CD4-positive, alpha-beta T cell treated with Interleukin-12 subunit alpha and Interleukin-12 subunit beta, for 1 hour (primary cell): ENCODE data around the gene CAMSAP3.
A peak's percentile ranks its signal among the peaks of the same experiment; 100 is the strongest.

Source experiments
- DNase-seq: peaks from one replicate; pipeline ENCODE4 v3.0.0-alpha.2; 2020

Gene CAMSAP3

DNA sequence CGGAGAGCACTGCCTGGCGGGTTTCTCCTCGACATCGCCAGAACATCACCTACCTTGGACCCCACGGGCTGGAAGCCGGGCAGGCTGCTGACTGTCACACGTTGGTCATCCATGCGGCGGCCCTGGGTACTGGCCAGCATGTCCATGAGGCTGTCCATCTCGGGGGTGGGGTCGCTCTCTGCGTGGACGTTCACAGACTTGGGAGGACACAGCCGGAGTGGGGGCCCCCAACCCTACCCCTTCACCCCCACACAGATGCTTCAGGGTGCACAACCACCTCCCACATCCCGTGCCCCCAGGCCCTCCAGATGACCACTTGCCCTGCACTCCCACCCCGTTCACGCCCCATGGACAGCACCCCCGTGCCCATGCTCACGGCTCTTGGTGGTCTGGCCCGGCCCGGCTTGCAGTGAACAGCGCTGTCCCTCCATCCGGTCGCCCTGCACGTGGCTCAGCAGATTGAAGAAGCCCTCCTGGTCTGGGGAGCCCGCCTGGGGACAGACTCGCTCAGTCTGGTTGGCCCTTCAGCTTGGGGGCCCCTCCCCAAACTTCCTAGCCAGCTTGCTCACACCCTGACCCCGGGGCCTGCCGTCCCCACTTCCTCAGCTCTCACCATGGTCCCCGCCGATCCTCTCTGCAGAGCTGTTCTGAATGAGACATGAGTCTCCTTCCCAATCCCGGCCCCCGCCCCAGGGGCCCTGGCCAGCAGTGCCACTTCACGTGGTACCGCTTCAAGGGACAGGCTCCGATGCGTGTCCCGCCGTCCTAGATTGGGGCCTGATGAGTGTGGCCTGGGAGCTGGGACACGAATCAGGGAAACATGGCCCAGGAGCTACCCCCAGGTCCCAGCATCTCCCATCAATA lies 36.9 kb downstream of the CAMSAP3 start:
- DNase-seq, result no peak

DNA sequence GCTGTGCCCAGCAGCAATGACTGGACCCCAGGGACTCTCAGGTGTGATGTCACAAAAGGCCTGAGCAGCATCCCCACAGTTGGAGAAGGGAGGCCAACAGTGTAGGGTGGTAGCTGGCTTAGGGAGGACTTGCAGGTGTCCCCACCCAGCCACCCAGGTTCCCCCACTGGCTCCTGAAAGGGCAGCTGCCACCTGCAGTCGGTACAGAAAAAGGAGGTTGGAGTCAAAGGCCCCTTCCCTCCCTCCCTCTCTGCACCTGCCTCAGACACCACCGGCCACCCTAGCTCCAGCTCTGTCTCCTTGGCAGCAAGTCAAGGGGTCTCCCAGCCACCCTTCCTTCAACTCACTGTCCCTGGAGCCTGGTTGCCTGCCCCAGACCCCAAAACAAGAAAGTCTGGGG lies 38.0 kb downstream of the CAMSAP3 start, which contains the start of gene PCP2:
TSS of gene PCP2 (minus strand) at position 22 of the 400 bp plus-strand sequence. CDS start 262 bp downstream, outside the sequence.
- no peak for DNase-seq

DNA sequence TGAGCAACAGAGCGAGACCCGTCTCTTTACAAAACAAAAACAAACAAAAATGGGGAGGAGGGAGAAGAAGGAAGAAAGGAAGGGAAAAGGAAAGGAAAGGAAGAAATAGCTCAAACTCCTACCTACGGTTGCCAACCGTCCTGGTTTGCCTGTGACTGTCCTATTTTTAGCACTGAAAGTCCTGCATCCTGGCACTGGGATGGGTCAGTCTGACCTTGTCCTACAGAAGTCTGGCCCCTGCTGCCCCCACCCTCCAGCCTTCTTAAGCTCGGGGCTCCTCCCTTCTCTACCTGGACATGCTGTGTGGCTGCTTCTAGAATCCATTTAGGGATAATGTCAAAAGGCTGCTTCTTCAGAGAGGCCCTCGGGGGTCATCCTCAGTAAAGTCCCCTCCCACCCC lies 40.0 kb downstream of the CAMSAP3 start:
- no peak for DNase-seq

GRCh38 chr19:7636317-7636690 lies 40.6 kb downstream of the CAMSAP3 start:
- DNase-seq, result no peak

DNA sequence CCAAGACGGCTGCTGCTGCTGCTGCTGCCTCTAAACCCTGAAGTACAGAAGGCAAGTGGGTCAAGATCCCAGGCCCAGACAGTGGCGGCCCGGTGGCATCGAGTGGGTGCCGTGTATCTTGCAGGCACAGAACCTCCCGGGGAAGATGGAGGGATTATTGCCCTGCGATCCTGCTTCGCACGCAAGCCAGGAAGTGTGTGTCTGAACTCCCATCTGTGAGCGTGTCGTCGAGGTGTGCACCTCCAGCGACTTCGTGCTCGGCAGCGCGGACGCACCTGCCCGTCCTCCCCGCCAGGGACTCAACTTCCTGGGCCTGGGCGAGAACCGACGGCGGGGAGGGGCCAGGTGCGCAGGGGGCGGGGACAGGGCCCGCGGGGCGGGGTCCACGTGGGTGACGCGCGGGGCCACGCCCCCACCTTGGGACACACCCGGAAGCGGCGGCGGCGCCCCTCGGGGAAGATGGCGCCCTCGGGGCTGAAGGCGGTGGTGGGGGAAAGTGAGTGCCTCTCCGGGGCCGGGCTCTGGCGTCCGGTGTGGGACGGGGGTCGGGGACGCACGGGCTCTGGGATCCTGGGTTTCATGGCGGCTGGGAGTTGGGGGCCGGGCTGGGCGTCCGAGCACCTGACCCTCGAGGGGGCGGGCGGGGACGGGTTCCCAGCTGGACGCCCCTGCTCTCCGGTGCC lies 41.2 kb downstream of the CAMSAP3 start, which contains the start of gene STXBP2:
TSS of gene STXBP2 (plus strand) at position 420 of the 683 bp plus-strand sequence. CDS start at position 460, 40 bp downstream.
- DNase-seq, result peak; percentile 95

DNA sequence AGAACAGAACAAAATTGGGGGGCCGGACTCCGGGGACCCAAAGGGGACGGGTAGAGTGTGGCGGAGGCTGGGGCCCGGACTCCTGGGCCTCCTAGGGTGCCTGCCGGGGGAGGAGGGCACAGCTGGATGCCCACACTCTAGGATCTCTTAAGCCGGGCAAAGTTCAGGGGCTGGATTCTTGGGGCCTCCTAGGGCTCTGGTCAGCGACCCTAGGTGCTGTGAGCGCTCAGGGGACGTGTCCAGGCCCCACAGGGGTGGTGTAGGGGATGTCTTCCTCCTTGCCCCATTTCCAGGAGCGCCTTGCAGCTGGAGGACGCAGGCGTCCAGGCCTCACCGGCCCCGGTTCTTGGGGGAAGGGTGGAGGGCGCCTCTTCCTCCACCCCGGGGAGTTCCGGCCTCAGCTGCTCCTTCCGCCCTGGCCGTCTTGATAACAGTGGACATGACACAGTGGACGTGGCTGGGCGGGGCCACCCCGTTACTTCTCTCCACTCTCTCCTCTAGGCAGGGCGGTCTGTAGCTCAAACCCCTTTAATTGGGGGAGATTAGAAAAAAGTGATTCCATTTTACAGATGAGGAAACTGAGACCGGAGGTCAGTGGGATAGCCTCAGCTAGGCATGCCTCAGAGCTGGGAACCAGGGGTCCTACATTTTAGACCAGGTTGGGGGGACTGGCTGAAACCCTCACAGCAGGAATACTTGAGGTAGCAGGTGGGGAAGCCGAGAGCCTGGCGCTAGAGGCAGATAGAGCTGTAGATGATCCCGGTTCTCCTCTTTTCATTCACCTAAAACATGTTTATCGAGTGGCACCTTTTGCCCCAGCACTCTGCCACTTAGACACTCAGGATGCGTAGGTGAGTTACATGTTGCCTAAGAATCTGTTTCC lies 42.0 kb downstream of the CAMSAP3 start:
- DNase-seq, result peak; percentile 37

DNA sequence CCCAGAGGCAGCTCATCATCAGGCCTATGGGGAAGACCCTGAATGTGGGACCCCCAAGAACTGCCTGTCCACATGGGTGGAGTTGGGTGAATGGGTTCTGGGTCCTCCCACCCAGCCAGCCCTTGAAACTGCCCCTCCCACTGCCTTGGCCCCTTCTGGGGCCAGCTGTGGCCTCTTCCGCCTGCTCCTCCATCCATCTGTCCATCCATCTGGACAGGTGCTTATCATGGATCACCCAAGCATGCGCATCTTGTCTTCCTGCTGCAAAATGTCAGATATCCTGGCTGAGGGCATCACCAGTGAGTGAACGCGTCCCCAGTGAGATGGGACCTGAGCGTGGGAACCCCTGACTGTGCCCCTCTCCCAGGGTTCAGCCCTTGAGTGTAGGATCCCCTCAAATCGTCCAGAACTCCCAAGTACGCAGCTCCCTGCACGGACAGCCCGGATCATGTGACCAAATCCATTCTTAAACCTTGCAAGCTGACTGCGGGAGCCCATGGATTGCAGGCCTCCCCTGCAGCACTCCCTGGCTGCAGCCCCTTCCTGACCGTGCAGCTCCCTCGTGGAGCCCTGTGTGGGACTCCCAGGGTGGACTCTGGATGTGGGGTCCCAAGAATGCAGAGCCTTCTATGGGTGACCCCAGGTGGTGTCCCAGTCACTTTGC lies 43.3 kb downstream of the CAMSAP3 start:
- no peak for DNase-seq

GRCh38 chr19:7639863-7640348 lies 44.2 kb downstream of the CAMSAP3 start:
- DNase-seq, result no peak

- no peak for DNase-seq
These were observed 45.1 kb downstream of the CAMSAP3 start for GRCh38 chr19:7640803-7641202.

GRCh38 chr19:7641290-7642276 lies 45.9 kb downstream of the CAMSAP3 start:
- no peak for DNase-seq

GRCh38 chr19:7642295-7643030 lies 46.8 kb downstream of the CAMSAP3 start:
- DNase-seq, result no peak

- no peak for DNase-seq
These were observed 47.4 kb downstream of the CAMSAP3 start for GRCh38 chr19:7643031-7643415.

GRCh38 chr19:7643629-7644549 lies 48.2 kb downstream of the CAMSAP3 start:
- DNase-seq, result peak; percentile 37

DNA sequence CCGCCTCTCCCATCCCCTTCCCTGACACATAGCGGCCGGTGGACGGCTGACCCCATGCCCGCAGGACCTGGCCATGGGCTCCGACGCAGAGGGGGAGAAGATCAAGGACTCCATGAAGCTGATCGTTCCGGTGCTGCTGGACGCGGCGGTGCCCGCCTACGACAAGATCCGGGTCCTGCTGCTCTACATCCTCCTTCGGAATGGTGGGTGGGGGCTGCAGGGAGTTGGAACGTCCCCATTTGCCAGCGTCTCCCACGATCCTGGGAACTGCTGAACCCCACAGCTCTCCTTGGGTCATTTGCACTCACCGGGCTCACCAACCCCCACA lies 48.9 kb downstream of the CAMSAP3 start:
- no peak for DNase-seq

GRCh38 chr19:7645163-7645562 lies 49.5 kb downstream of the CAMSAP3 start:
- DNase-seq, result no peak

GRCh38 chr19:7645656-7646425 lies 50.2 kb downstream of the CAMSAP3 start:
- DNase-seq, result no peak

DNA sequence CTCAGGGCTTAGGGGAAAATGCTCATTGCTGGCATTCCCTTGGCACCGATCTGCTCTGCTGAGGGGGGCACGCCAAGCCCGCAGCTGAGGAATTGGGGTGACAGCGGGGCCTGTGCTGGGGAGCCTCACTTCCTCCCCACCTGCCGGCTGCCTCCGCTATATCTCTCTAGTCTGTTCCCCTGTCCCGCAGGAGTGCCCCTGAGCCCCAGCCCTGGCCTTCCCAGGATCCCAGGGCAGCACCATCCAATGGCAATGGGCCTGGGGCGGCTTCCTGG lies 50.7 kb downstream of the CAMSAP3 start:
- no peak for DNase-seq

DNA sequence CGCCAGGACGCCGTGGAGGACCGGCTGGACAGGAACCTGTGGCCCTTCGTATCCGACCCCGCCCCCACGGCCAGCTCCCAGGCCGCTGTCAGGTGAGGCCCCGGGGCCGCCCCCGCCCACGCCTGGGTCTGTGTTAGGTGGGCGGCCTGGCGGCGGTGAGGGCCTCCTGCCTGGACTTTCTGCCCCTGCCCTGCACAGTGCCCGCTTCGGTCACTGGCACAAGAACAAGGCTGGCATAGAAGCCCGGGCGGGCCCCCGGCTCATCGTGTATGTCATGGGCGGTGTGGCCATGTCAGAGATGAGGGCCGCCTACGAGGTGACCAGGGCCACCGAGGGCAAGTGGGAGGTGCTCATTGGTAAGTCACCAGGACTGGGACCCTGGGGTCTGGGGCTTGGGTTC lies 51.5 kb downstream of the CAMSAP3 start:
- no peak for DNase-seq
